GM04503 (cell line): ENCODE measurements around the gene TCHHL1.

Experiments
- DNase-seq: peaks from one replicate; pipeline ENCODE4 v3.0.0-alpha.2; 2012; ENCODE audit warnings: low read depth

Gene TCHHL1

GRCh38 chr1:152038871-152039270 is 50.0 kb downstream of the TCHHL1 start:
- DNase-seq = no peak

GRCh38 chr1:152036267-152037216 is 52.3 kb downstream of the TCHHL1 start, which contains the start of gene S100A11:
S100A11 (minus strand) TSS chr1:152037004; CDS start chr1:152036915, 89 bp downstream.
- no peak for DNase-seq

GRCh38 chr1:152035539-152036266 is 53.2 kb downstream of the TCHHL1 start:
- no peak for DNase-seq

GRCh38 chr1:152034654-152035538 is 54.0 kb downstream of the TCHHL1 start:
- no peak for DNase-seq

- DNase-seq = no peak
Observed at GRCh38 chr1:152034324-152034653, 54.6 kb downstream of the TCHHL1 start.
